HT1080 (cell line): ENCODE results near the gene ZXDC. TPM values are rescaled to one million over a fixed set of nuclear protein-coding genes. Genes with fewer than 3 reads are reported as not detected.

Experiments used
- DNase-seq: peaks from one replicate; pipeline ENCODE4 v3.0.0-alpha.2; 2015; ENCODE audit warnings: low read depth
- total RNA-seq: library from RNA; depleted of rRNA; stranded (reverse); fragments of >200 nt; shearing (Covaris generic); gene quantifications from 2 replicates; pipeline ENCODE4 v1.2.3, GENCODE V29; 2014

Gene ZXDC
- total RNA-seq, 1 experiment from 2014 or later = 31.7 TPM

DNA sequence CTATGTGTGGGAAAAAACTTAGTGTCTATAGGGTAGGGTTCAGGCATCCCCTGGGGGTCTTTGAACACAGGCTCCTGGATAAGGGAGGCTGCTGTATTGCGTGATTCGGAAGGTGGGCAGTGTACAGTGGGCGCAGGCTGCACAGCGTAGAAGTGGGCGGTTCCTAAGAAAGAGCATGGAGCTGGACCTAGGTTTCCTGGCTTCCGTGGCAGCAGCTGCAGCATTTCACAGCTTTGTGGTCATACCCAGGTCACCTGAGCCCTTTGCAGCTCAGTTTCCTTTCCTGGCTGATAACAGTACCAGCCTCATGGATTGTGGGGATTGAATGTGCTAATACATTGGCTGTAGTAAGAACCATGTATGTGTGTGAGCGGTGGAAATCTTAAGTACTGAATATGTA is 58.7 kb downstream of the ZXDC start:
- no peak for DNase-seq

DNA sequence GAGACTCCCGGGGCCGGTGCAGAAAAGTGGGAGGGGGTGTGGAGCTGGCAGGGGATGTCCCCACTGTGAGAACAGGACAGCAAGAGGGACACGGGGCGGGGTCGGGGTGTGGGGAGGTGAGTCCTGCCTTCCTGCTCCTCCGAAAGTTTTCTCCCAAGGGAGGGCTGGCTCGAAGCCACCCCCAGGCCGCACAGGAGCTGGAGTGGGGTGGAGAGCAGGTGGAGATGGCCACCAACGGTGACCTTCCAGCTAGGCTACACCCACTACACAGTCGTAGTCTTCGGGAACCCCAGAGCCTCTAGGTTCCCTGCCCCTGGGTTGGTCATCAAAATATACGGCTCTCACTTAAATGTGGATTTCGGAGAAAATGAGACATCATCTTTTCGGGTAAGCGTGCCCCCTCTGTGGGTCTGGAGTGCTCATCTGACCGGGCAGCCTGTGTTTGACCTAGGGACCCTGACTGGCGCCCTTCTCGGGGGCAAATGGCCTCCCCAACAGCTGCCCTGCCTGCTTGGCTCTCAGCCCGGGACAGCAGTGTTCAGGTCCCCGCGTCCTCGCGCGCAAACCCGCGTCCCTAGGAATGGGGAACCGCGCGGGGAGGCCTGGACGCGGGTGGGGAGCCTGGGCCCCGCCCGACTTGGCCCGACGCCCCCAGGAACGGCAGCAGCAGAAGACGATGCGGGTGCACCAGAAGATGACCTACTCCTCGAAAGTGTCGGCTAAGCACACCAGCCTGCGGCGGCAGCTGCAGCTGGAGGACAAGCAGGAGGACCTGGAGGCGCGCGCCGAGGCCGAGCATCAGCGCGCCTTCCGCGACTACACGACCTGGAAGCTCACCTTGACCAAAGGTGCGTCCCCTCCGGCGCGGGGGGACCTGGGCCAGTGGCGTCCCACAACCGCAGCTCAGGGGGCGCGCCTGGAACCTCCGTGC is 59.8 kb downstream of the ZXDC start:
- no peak for DNase-seq

DNA sequence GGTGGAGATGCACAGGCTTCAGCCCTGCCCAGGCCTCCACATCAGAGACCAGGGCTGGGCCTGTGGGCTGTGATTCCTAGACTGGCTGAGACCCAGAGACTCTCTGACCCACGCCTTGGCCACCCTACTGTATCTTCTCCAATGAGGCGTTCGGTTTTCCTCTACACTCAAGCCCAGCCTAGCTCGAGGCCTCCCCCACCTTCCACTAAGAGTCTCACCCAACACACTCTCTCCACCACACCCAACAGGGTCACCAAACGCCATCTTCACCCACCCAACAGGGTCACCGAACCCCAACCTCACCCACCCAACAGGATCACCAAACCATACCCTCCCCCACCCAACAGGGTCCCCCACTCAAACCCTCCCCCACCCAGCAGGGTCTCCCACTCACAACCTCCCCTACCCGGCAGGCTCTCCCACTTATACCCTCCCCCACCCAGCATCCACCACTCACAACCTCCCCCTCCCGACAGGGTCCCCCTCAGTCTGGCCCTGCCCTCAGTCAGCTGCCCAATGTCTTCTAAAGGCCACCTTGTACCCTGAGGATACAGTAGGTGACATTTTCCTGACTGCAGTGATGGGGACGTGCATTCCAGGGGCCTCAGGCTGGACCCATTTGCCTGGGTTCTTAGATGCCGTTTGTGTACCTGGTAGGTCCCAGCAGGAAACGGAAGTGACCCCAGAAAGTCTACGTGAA is 60.6 kb downstream of the ZXDC start:
- no peak for DNase-seq

DNA sequence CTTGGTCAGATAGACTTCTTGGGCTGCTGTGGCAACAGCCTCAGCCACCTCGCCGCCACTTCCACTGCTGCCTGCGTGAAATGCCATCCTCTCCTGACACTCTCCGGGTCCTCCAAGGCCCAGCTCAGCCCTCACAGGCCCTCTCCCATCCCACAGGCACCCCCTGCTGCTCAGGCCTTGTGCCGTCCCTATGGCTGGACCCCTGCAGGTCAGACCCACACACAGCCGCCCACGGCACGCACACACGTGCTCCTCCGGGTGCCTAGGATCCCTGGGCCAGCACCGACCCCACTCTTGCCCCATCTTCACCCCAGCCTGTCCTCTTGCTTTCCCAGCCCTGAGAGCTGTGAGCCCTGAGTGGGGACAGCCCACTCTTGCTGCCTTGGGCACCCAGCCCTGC is 61.3 kb downstream of the ZXDC start:
- DNase-seq = no peak

DNA sequence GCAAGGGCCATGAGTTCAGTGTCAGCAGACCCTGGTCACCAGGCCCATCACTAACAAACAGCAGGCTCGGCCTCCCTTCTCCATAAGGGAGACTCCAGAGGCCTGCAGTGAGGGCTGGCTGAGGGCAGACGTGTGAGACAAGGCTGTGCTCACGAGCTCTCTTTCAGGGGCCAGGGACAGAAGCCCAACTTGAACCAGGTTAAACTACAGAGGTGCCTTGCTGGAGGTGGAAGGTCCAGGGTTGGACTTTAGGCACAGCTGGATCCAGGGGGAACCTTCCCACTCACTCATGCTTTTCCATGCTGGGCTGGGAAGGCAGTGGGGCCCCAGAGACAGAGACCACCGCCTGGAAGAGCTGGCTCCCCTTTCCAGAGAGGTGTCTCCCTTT is 62.0 kb downstream of the ZXDC start:
- DNase-seq = no peak

DNA sequence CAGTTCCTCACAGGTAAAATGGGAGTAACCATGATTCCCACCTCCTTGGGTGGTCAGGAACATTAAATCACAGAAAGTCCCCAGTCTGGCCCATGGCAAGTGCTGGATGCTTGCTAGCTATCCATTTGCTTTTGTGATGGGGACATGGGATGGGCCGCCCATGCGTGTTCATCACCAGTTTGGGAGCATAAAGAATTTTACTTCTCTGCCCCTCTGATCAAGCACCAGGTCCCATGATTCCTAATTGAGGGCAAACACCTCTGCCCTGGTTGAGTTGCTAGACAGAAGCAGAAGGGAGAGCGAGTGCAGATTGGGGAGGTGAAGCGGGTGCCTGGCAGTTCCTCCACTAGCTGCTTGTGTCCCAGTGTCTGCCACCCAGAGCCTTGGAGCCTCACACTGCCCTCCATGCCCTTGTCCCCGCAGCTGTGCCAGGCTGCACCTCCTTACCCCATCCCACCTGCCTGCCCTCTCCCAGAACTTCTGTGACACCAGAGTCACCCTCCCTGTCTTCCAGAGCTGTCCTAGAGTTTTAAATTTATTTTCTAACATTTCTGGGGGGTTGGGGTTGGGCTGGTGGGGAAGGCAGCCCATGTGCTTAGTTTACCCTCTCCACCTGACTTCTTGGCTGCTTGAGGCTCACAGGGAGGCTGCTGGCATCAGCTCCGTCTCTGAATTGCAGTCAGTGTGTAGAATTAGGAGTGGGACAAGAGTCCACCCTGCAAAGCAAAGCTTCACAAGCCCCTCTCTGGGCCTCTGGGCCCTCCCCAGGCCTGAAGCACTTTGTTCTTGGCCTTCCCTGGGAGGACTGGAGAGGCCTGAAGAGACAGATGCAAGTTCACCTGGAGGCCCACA is 62.6 kb downstream of the ZXDC start:
- no peak for DNase-seq

DNA sequence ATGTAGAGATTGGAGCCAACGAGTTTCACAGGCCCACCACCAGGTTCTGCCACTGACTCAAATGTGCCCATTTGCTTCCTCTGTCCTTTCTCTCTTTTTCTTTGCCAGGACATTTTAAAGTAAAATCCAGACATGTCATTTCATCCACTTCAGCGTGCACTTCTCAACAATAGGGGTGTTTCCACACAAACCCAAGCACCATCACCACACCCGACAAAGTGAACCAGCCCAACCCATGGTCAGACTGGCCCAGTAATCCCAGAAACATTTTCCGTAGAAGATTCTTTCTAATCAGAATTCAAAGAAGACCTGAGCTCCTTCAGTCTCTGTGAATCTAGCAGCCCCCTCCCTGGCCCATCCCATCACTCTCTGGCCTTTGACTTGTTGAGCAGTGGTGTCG is 67.6 kb downstream of the ZXDC start:
- DNase-seq = no peak

DNA sequence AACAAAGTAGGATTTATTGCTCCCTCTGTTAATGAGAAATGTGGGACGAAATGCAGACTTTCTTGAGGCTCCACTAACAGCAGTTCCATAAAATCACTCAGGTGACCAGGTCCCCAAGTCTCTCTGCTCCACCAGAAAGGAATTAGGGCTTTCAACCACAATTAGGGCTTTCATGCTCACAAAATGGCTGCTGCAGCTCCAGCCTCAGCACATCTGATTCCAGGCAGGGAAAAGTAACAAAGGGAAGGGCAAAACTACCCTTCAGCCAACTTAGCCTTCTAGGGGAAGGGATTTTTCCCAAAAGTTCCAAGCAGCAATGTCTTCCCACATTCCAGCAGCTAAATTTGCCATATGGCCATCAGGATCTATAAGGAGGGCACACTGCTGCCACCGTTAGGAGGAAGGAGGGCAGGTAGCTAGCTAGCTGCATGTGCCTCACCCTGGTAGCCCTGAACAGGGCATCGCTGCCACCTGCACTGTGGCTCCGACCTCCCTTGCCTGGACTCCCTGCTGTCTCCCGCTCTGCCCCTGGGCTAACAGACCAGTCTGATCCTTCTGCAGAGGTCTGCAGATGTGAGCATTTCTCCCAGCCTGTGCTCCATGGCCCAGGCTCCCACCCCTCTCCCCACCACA is 68.2 kb downstream of the ZXDC start:
- DNase-seq = no peak

DNA sequence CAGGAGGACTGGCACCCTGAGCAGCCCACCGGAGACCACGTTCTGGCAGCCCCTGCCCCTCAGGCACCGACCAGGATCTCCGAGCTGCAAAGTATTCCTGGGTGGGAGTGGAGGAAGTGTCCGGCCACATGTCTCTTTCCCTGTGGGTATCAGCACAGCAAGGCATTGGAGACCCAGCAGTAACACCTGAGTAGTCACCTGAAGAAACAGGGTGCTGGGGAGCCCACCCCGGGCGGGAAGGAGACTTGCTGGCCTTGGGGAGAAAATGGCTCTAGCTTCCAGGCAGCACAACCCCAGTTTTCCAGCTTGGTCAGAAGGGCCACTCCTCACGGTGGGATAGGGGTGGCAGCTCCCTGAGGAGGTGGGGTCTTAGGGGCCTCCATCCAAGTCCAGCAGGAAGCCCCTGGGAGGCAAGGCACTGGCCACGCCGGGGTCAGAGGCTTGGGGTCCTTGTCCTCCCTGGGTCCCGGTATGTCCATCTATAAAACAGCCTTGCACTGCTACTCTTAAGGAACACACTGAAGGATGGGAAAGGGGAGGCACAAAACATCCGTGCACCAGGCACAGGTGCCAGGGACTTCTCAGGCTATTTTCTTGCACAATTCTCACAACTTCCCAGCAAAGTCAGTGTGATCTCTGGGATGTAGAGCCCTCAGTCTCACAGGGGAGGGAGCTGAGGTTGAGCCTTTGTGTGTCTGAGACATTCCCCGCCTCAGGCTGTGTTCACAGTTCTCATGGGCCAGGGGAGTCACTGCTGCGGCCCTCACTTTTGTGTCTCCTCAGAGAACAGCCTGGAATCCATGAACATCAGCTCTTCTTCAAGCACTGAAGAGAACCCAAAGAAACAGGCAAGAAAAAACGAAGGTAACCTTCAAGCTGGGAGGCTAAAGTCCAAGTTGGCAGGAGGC is 69.0 kb downstream of the ZXDC start:
- DNase-seq = no peak

DNA sequence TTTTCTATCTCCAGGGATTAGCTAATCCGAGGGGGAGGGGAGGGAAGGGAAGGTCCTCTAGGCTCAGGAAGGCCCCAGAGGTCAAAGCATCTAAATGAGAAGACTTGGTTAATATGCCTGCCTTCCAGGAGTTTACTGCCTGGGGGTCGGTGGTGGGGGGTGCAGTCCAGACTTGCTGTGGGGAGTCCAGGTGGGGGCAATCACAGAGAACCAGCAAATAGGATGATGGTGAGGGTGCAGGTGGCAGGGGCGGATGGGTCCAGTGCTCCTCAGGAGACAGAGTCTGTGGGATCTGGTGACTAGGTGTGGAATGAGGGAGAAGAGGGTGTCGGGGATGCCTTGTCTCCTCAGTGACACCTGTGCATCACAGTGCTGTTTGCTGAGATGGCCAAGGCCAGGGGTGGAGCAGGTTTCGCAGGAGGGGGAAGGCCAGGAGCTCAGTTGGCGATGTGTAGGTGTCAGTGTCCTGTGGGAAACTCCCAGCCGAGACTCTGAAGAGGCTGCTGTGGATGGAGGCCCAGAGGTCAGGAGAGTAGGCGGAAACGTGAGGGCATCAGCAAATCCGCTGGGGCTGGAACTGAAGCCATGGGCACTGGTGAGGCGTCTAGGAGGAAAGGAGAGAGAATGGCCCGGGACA is 72.9 kb downstream of the ZXDC start:
- DNase-seq = no peak

DNA sequence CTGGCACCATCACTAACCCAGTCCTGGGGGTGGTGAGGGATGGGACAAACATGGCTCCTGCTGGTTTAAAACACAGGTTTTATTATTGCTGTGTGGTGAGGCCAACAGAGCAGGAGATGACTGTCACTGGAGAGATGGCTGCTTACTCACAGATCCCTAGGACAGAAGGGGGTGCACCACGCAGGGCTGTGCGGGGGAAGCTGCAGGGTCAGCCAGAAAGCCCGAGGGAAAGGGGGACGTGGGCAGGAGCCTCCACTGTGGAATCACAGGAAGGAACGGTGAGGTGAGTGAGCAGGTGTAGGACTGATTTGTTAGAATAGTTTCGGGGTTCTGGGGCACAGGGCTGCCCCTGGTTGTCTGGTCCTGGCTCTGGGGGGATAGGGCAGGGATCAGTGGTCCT is 73.5 kb downstream of the ZXDC start:
- DNase-seq = no peak

DNA sequence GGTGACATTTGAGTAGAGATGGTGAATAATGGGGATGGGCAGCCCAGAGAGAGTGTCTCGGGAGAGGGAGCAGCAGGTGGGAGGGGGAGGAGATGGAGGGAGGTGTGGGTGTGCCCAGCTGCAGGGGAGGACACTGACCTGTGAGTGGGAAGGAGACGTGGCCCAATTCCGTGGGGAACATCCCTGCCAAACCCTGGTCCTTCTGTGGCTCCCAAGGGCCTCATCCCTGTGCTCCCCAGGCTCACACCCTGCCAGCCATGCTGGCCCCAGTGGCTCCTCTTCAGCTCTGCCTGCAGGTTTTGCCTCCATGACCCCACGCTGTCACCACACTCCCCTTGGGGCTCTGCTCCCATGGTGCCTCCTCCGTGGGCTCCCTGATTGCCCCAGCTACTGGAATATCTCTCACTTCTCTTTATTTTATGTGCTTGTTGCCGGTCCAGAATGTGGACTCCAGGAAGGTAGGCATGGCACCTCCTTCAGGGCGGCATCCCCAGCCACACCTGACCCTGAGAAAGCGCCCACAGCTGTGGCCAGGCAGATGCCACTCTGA is 74.0 kb downstream of the ZXDC start:
- no peak for DNase-seq

DNA sequence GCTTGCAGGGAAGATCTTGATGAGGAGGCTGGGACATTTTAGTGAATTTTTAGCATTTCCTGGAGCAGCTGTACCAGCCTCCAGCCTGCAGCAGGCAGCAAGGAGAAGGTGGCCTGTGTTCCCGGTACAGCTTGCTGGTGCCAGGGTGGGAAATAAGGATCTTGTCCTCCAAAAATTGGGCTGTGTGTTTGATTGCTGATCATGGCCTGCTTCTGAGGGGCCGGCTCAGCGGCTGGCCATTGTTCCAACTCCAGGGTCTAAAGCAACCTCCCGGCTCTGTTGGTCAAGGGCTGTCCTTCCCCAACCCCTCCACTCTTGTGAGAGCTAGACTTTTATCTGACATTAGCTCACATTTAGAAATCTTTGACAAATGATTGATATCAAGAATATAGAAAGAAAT is 75.9 kb downstream of the ZXDC start:
- DNase-seq = no peak

DNA sequence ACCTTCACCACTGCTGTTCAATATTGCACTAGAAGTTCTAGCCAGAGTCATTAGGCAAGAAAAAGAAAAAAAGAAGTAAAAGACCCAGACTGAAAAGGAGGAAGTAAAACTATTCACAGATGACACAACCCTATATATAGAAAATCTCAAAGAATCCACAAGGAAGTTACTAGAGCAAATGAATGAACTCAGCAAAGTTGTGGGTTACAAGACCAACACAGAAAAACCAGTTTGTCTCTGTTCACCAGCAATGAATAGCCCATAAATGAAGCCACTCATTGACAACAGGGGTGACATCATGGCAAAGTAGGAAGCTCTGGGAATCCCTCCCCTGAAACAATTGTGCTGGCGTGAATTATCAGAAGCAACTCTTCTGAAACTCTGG is 76.3 kb downstream of the ZXDC start:
- DNase-seq = no peak

DNA sequence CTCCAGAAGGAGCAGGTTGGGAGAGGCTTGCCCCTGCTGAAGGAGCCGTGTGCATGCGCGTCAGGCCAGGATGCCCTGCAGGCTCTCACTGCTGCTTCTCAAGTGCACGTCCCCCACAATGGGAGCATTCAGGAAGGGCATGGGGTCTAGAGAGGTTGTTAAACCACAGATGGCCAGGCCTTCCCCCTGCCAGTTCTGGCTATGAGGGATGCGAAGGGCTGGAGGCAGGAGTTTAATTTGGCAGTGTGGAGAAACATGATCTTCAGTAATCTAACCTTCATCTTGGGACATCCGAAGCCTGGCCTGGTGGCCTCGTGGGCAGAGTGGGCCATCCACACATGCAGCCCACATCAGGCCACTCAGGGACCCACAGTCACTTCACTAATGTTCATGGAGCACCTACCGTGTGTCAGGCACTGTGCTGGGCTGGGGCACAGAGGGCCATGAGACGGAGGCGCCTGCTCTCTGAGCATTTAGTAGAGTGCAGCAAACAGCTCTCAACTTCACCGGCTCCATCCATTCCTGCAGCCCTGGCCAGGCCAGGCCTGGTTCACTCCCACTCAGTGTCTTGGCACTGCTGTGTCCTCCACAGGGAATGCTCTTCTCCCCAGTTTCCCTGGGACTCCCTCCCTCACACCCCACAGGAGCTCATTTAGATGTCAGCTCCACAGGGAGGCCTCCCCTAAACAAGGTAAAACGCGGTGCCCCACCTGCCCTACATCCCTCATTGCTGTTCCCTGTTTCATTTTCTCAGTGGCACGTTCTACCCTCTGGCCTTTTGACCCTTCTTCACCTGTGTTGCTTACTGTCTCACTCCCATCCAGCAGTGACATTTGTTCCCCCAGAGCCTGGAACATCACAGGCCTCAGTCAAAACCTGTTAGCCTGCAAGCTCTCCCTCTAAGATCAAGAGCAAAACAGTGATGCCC is 77.0 kb downstream of the ZXDC start:
- DNase-seq = no peak

DNA sequence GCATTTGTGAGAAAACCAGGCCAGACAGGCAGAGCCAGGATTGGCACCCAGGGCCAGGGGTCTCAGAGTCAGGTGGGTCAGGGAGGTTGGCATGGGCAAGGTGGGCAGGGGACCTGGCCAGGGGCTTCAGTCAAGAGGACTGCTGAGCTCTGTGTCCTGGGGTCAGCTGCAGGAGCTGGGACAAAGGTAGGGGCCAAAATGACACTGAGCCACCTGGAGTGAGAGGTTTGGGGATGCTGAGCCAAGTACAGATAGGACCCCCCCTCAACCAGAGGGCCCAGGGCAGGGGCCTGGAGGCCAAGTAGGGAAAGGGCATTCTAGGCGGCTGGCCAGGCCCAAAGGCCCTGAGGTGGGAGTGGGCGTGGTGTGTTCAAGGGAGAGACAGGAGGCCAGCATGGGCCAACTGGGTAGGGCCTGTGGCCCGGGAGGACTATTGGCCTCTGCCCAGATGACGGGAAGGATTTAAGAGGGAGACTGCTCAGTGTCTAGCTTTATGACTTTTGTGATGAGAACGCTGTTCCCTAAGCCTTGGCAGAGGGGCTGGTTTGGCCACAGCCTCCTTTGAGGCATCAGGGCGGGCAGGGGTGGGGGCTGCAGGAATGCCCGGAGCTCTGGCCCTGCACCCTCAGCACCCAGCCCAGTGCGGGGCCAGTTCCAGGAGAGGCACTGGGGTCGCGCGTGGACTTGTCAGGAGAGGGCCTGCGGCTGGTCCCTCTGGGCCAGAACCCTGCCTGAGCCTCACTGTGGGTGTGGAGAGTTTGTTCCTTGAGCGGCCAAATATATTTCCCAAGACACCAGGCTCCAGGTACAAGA is 77.9 kb downstream of the ZXDC start:
- DNase-seq = no peak

DNA sequence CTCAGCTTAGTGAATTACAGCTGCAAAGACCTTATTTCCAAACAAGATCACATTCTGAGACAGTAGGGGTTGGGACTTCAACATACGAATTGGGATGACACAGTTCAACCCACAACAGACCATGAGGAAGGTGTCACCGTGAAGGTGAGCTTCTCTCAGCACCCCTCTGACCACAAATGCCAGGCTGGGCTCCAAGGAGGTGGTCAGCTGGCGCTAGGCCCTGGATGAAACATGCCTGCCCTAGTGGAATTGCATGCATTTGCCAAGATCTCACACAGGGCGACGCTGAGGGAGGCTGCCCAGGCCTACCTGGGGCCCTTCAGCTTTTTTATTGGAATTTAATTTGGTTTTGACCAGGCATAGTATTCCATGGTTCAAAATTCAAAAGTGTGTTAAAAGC is 79.2 kb downstream of the ZXDC start:
- DNase-seq = no peak
